Mesothelial cell of epicardium (in vitro differentiated cells): ENCODE data around the gene LGALS8. TPM values are rescaled to one million over a fixed set of nuclear protein-coding genes. Genes with fewer than 3 reads are reported as not detected.
"Not testable (repeated sequence)": the region's sequence is repeated elsewhere in the genome, so short reads cannot be mapped to it uniquely, and the experiment has no call there.

Experiments
- DNase-seq, 2 experiments: peaks; one replicate each; pipeline ENCODE4 v3.0.0; 2021; ENCODE audit warnings: low spot score in 2 of 2; ENCODE audit not compliant: unreplicated experiment in 2 of 2
- H3K27ac Mint-ChIP-seq: 2 replicates; pipeline ENCODE4 v1.8.0; 2021; ENCODE audit warnings: mixed read lengths
- H3K27me3 Mint-ChIP-seq: 2 replicates; pipeline ENCODE4 v1.8.0; 2021; ENCODE audit warnings: low read depth, mixed read lengths
- H3K36me3 Mint-ChIP-seq: 2 replicates; pipeline ENCODE4 v1.8.0; 2021; ENCODE audit warnings: mixed read lengths
- H3K4me1 Mint-ChIP-seq: 2 replicates; pipeline ENCODE4 v1.8.0; 2021; ENCODE audit warnings: mixed read lengths
- H3K4me3 Mint-ChIP-seq: 2 replicates; pipeline ENCODE4 v1.8.0; 2021; ENCODE audit warnings: mild to moderate bottlenecking, moderate library complexity, mixed read lengths
- H3K9me3 Mint-ChIP-seq: 2 replicates; pipeline ENCODE4 v1.8.0; 2021; ENCODE audit warnings: mixed read lengths
- CTCF ChIP-seq: fragments of 200-600 bp; sonication (generic); IDR thresholded peaks from one replicate; pipeline ENCODE4 v1.5.0; 2021; ENCODE audit warnings: antibody characterized with exemption; ENCODE audit not compliant: unreplicated experiment
- total RNA-seq: library from RNA; stranded (reverse); gene quantifications from 3 replicates; pipeline ENCODE4 v1.2.1, GENCODE V29; 2021

LGALS8 gene
- total RNA-seq, 1 donor from 2014 or later = 67.6 TPM

- peak overlapping the region; percentile 91 for H3K27ac Mint-ChIP-seq
- no peak for DNase-seq
Measured at GRCh38 chr1:236495467-236496112, 28.2 kb upstream of the LGALS8 start.

GRCh38 chr1:236497908-236498307 is 25.9 kb upstream of the LGALS8 start:
- Mint-ChIP-seq H3K36me3 (no peaks in the 10 kb centered on the region), H3K27me3 (no peaks in the 10 kb centered on the region), H3K4me1 (peaks cover 41% of the 10 kb centered on the region), H3K9me3 (no peaks in the 10 kb centered on the region), H3K4me3 (no peak overlapping the region), H3K27ac (no peak overlapping the region)
- no peak for DNase-seq
- TF ChIP-seq CTCF = no peak

More at GRCh38 chr1:236495467-236496112, 28.2 kb upstream of the LGALS8 start:
- no peaks in the 10 kb centered on the region for H3K27me3 Mint-ChIP-seq
- H3K4me1 Mint-ChIP-seq = peaks cover 49% of the 10 kb centered on the region
- no peaks in the 10 kb centered on the region for H3K36me3 Mint-ChIP-seq
- no peaks in the 10 kb centered on the region for H3K9me3 Mint-ChIP-seq
- TF ChIP-seq CTCF = no peak
- H3K4me3 Mint-ChIP-seq = no peak overlapping the region

GRCh38 chr1:236501093-236501492 is 22.7 kb upstream of the LGALS8 start:
- no peaks in the 10 kb centered on the region for H3K9me3 Mint-ChIP-seq
- H3K36me3 Mint-ChIP-seq = no peaks in the 10 kb centered on the region
- no peak overlapping the region for H3K27ac Mint-ChIP-seq
- no peaks in the 10 kb centered on the region for H3K27me3 Mint-ChIP-seq
- no peak for DNase-seq
- H3K4me3 Mint-ChIP-seq = no peak overlapping the region
- TF ChIP-seq CTCF = no peak
- H3K4me1 Mint-ChIP-seq = peaks cover 42% of the 10 kb centered on the region

- Mint-ChIP-seq H3K27ac (peak overlapping the region; percentile 97), H3K9me3 (no peaks in the 10 kb centered on the region), H3K4me3 (peak overlapping the region; percentile 58), H3K36me3 (no peaks in the 10 kb centered on the region), H3K27me3 (no peaks in the 10 kb centered on the region), H3K4me1 (peaks cover 43% of the 10 kb centered on the region)
- no peak for DNase-seq
- no peak for TF ChIP-seq CTCF
Measured at GRCh38 chr1:236502579-236502971, 21.2 kb upstream of the LGALS8 start.

GRCh38 chr1:236502972-236503639 is 20.7 kb upstream of the LGALS8 start:
- peak in 1 of 2 experiments; percentile 57 for DNase-seq
- no peaks in the 10 kb centered on the region for H3K36me3 Mint-ChIP-seq
- TF ChIP-seq CTCF = no peak
- peaks cover 45% of the 10 kb centered on the region for H3K4me1 Mint-ChIP-seq
- H3K4me3 Mint-ChIP-seq = peak overlapping the region; percentile 58
- peak overlapping the region; percentile 97 for H3K27ac Mint-ChIP-seq
- no peaks in the 10 kb centered on the region for H3K9me3 Mint-ChIP-seq
- H3K27me3 Mint-ChIP-seq = no peaks in the 10 kb centered on the region

- peak overlapping the region; percentile 97 for H3K27ac Mint-ChIP-seq
- not testable (repeated sequence) for H3K36me3 Mint-ChIP-seq, DNase-seq, H3K27me3 Mint-ChIP-seq, H3K9me3 Mint-ChIP-seq, H3K4me3 Mint-ChIP-seq
- H3K4me1 Mint-ChIP-seq = peaks cover 45% of the 10 kb centered on the region
Measured at GRCh38 chr1:236504338-236504737, 19.4 kb upstream of the LGALS8 start.
